Erythroblast (primary cell): Measurements from ENCODE around the gene CEACAM19.

Source experiments
- GATA1 ChIP-seq: IDR thresholded peaks from 2 replicates; pipeline ENCODE4 v1.6.1; 2011; ENCODE audit warnings: low read depth, mild to moderate bottlenecking, control low read depth, low read length, moderate library complexity
- POLR2A ChIP-seq: IDR thresholded peaks from 2 replicates; pipeline ENCODE4 v1.6.1; 2011; ENCODE audit warnings: mild to moderate bottlenecking, low read length

- TF ChIP-seq POLR2A (no peak), GATA1 (no peak)
Measured at GRCh38 chr19:44635581-44636438, 35.5 kb upstream of the CEACAM19 start.
